ENCODE measurements around the gene NAALADL2. TPM values are rescaled to one million over a fixed set of nuclear protein-coding genes. Genes with fewer than 3 reads are reported as not detected.

Gene NAALADL2
- total RNA-seq, 1 donor from 2014 or later, result 1.1 TPM

DNA sequence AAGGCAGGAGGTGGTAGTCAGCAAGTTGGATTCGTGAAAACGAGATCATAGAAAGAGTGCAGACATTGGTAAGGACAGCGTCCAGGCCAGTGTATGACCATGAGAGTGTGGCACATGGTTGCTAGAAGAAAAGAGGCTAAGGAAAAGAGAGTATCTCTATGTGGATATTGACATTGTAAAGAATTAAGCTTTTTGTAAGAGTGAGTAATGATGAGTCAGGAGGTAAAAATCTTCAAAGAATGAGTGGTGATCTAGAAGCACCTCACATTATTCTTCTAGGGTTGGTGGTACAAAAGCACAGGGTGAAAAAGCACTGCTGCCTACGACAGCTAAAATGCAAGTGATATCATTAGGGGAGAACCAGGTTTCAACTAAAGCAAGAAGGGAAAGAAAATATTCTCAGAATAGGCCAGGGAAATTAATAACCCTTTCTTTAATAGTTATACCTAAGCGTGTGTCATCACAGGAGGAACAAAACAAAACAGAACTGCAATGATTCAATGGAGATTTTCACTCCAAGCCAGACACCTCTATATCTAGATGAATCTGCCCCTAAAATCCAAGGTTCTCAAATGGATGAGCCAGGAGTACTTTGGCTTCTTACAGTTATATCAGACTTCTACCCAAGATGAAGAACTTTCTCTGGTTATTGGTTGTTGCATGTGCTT lies 884.7 kb downstream of the NAALADL2 start:
- Histone ChIP-seq H3K36me3 (ENCODE audit: control insufficient read depth, insufficient read depth, low read length) (no peaks in the 10 kb centered on the region), H3K27me3 (ENCODE audit: control insufficient read depth, insufficient read depth, low read length) (no peaks in the 10 kb centered on the region), H3K4me3 (ENCODE audit: low read depth, low read length) (no peak overlapping the region)
- DNase-seq (ENCODE audit: low read depth), result peak; percentile 88
- TF ChIP-seq, protein P1, sequence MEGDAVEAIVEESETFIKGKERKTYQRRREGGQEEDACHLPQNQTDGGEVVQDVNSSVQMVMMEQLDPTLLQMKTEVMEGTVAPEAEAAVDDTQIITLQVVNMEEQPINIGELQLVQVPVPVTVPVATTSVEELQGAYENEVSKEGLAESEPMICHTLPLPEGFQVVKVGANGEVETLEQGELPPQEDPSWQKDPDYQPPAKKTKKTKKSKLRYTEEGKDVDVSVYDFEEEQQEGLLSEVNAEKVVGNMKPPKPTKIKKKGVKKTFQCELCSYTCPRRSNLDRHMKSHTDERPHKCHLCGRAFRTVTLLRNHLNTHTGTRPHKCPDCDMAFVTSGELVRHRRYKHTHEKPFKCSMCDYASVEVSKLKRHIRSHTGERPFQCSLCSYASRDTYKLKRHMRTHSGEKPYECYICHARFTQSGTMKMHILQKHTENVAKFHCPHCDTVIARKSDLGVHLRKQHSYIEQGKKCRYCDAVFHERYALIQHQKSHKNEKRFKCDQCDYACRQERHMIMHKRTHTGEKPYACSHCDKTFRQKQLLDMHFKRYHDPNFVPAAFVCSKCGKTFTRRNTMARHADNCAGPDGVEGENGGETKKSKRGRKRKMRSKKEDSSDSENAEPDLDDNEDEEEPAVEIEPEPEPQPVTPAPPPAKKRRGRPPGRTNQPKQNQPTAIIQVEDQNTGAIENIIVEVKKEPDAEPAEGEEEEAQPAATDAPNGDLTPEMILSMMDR (IDR thresholded peaks at IDR 0.05; ENCODE audit: insufficient read depth, low read length, severe bottlenecking), result no peak
- FAIRE-seq, result no peak

- TF ChIP-seq, protein P1 (IDR thresholded peaks at IDR 0.05; ENCODE audit: insufficient read depth, low read length, severe bottlenecking), result no peak
These were observed 887.2 kb downstream of the NAALADL2 start for GRCh38 chr3:175746308-175746707.

DNA sequence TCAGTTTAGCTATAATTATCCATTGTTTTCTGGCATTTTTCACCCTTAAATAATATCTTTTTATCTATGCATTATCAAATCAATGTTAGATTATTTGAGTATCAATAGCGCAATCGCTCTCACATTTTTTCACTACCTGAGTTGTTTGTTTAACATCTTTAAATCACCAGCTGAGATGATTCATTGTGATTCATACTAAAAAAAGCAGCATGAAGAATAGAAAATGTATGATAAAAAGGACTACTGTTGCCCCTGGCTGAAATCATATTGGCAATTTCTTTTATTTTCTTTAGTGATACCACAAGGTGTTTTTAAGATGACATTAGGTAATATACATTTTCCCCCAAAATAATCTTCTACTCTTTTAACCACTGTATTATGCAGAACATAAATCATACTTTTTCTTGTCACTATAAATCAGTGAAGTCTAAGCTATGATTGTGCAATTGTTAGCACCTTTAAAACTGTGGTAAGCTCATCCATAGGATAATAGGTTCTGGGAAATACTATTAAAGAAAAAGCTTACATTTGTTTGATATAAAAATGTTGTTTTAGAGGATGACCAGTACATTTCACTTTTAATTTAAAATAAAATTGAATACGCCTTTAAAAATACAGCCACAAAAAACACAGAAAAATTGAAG lies 889.1 kb downstream of the NAALADL2 start:
- Histone ChIP-seq H3K4me3 (ENCODE audit: low read depth, low read length) (no peak overlapping the region), H3K27me3 (ENCODE audit: control insufficient read depth, insufficient read depth, low read length) (no peaks in the 10 kb centered on the region), H3K36me3 (ENCODE audit: control insufficient read depth, insufficient read depth, low read length) (no peaks in the 10 kb centered on the region)
- TF ChIP-seq, protein P1 (IDR thresholded peaks at IDR 0.05; ENCODE audit: insufficient read depth, low read length, severe bottlenecking), result no peak
- FAIRE-seq, result no peak
- peak; percentile 93 for DNase-seq (ENCODE audit: low read depth)

More at GRCh38 chr3:175746308-175746707, 887.2 kb downstream of the NAALADL2 start:
- H3K36me3 ChIP-seq (ENCODE audit: control insufficient read depth, insufficient read depth, low read length), result no peaks in the 10 kb centered on the region
- no peak overlapping the region for H3K4me3 ChIP-seq (ENCODE audit: low read depth, low read length)
- DNase-seq (ENCODE audit: low read depth) (no peak), FAIRE-seq (no peak)
- no peaks in the 10 kb centered on the region for H3K27me3 ChIP-seq (ENCODE audit: control insufficient read depth, insufficient read depth, low read length)

DNA sequence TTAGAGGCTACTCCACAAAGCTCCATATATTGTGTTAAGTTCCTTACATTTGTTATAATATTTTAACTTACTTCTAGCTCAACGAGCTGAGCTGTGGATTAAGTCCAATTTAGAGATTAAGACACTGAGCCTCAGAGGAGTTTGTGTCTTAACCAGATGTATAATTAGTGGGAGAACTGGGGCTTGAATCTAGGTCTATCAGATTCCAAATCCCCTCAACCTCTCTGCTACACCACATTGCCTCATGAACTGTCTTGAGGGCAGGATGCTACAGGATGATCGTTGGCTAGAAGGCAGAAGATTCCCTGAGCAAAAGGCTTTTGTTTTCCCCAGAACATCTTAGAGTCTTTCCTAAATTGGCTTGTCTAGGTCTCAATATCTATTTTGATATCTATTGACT lies 890.8 kb downstream of the NAALADL2 start:
- Histone ChIP-seq H3K27me3 (ENCODE audit: control insufficient read depth, insufficient read depth, low read length) (no peaks in the 10 kb centered on the region), H3K4me3 (ENCODE audit: low read depth, low read length) (no peak overlapping the region), H3K36me3 (ENCODE audit: control insufficient read depth, insufficient read depth, low read length) (no peaks in the 10 kb centered on the region)
- TF ChIP-seq, protein P1 (IDR thresholded peaks at IDR 0.05; ENCODE audit: insufficient read depth, low read length, severe bottlenecking), result no peak
- FAIRE-seq (no peak), DNase-seq (ENCODE audit: low read depth) (no peak)

- TF ChIP-seq, protein P1 (IDR thresholded peaks at IDR 0.05; ENCODE audit: insufficient read depth, low read length, severe bottlenecking), result no peak
- Histone ChIP-seq H3K27me3 (ENCODE audit: control insufficient read depth, insufficient read depth, low read length) (no peaks in the 10 kb centered on the region), H3K4me3 (ENCODE audit: low read depth, low read length) (no peak overlapping the region), H3K36me3 (ENCODE audit: control insufficient read depth, insufficient read depth, low read length) (no peaks in the 10 kb centered on the region)
- FAIRE-seq (no peak), DNase-seq (ENCODE audit: low read depth) (no peak)
These were observed 892.0 kb downstream of the NAALADL2 start for GRCh38 chr3:175751089-175751488.

Measured in bronchial epithelial cell (primary cell).